ENCODE measurements around the gene ANXA4.

ANXA4 gene

GRCh38 chr2:69711971-69712370 is 30.0 kb upstream of the ANXA4 start:
- TF ChIP-seq SIN3A (IDR thresholded peaks at IDR 0.05; ENCODE audit: borderline replicate concordance, insufficient read depth, low read length) (no peak), TAF1 (IDR thresholded peaks at IDR 0.05; ENCODE audit: borderline replicate concordance, insufficient read depth, low read length) (no peak), FOXP2 (optimal IDR thresholded peaks at IDR 0.05; ENCODE audit: borderline replicate concordance, extremely low read depth, extremely low read length, insufficient read depth) (no peak), POLR2AphosphoS5 (IDR thresholded peaks at IDR 0.05; ENCODE audit: low read depth, low read length) (no peak)
- TF ChIP-seq, protein P1, sequence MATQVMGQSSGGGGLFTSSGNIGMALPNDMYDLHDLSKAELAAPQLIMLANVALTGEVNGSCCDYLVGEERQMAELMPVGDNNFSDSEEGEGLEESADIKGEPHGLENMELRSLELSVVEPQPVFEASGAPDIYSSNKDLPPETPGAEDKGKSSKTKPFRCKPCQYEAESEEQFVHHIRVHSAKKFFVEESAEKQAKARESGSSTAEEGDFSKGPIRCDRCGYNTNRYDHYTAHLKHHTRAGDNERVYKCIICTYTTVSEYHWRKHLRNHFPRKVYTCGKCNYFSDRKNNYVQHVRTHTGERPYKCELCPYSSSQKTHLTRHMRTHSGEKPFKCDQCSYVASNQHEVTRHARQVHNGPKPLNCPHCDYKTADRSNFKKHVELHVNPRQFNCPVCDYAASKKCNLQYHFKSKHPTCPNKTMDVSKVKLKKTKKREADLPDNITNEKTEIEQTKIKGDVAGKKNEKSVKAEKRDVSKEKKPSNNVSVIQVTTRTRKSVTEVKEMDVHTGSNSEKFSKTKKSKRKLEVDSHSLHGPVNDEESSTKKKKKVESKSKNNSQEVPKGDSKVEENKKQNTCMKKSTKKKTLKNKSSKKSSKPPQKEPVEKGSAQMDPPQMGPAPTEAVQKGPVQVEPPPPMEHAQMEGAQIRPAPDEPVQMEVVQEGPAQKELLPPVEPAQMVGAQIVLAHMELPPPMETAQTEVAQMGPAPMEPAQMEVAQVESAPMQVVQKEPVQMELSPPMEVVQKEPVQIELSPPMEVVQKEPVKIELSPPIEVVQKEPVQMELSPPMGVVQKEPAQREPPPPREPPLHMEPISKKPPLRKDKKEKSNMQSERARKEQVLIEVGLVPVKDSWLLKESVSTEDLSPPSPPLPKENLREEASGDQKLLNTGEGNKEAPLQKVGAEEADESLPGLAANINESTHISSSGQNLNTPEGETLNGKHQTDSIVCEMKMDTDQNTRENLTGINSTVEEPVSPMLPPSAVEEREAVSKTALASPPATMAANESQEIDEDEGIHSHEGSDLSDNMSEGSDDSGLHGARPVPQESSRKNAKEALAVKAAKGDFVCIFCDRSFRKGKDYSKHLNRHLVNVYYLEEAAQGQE (IDR thresholded peaks at IDR 0.05; ENCODE audit: insufficient read depth in 1 of 2, low read depth in 2 of 2, low read length in 2 of 2) = no peak

GRCh38 chr2:69714024-69714423 is 27.9 kb upstream of the ANXA4 start:
- no peak for TF ChIP-seq SIN3A (IDR thresholded peaks at IDR 0.05; ENCODE audit: borderline replicate concordance, insufficient read depth, low read length)

GRCh38 chr2:69715964-69716363 is 26.0 kb upstream of the ANXA4 start:
- TF ChIP-seq POLR2AphosphoS5 (IDR thresholded peaks at IDR 0.05; ENCODE audit: low read depth, low read length) (no peak), FOXP2 (optimal IDR thresholded peaks at IDR 0.05; ENCODE audit: borderline replicate concordance, extremely low read depth, extremely low read length, insufficient read depth) (no peak), TAF1 (IDR thresholded peaks at IDR 0.05; ENCODE audit: borderline replicate concordance, insufficient read depth, low read length) (no peak), SIN3A (IDR thresholded peaks at IDR 0.05; ENCODE audit: borderline replicate concordance, insufficient read depth, low read length) (no peak)
- TF ChIP-seq, protein P1 (IDR thresholded peaks at IDR 0.05; ENCODE audit: insufficient read depth in 1 of 2, low read depth in 2 of 2, low read length in 2 of 2) = no peak

- TF ChIP-seq POLR2AphosphoS5 (IDR thresholded peaks at IDR 0.05; ENCODE audit: low read depth, low read length) (no peak), FOXP2 (optimal IDR thresholded peaks at IDR 0.05; ENCODE audit: borderline replicate concordance, extremely low read depth, extremely low read length, insufficient read depth) (no peak), SIN3A (IDR thresholded peaks at IDR 0.05; ENCODE audit: borderline replicate concordance, insufficient read depth, low read length) (no peak)
These were observed 25.3 kb upstream of the ANXA4 start for GRCh38 chr2:69716555-69717120.

DNA sequence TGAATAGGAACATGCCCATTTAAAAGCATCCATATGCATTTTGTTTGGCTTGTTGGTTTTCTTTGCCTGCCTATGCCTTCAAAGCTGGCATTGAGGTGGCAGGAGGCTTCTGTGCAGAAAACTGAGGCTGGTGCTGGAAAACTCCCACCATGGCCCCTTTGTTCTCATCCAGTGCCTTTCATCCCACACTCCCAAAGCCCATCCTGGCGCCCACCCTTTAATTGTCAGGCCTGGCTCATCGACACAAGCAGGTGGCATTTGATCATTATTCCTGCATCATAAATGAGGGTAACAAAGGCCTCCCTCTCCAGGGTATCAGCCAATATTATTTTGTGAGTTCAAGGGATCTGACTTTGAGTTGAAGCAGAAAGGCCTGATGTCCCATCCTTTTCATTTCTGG is 24.7 kb upstream of the ANXA4 start:
- no peak for TF ChIP-seq POLR2AphosphoS5 (IDR thresholded peaks at IDR 0.05; ENCODE audit: low read depth, low read length)
- no peak for TF ChIP-seq TAF1 (IDR thresholded peaks at IDR 0.05; ENCODE audit: borderline replicate concordance, insufficient read depth, low read length)
- TF ChIP-seq SIN3A (IDR thresholded peaks at IDR 0.05; ENCODE audit: borderline replicate concordance, insufficient read depth, low read length) = no peak
- TF ChIP-seq FOXP2 (optimal IDR thresholded peaks at IDR 0.05; ENCODE audit: borderline replicate concordance, extremely low read depth, extremely low read length, insufficient read depth) = no peak
- TF ChIP-seq, protein P1 (IDR thresholded peaks at IDR 0.05; ENCODE audit: insufficient read depth in 1 of 2, low read depth in 2 of 2, low read length in 2 of 2) = no peak

- no peak for TF ChIP-seq POLR2AphosphoS5 (IDR thresholded peaks at IDR 0.05; ENCODE audit: low read depth, low read length)
- no peak for TF ChIP-seq FOXP2 (optimal IDR thresholded peaks at IDR 0.05; ENCODE audit: borderline replicate concordance, extremely low read depth, extremely low read length, insufficient read depth)
- TF ChIP-seq SIN3A (IDR thresholded peaks at IDR 0.05; ENCODE audit: borderline replicate concordance, insufficient read depth, low read length) = no peak
- no peak for TF ChIP-seq TAF1 (IDR thresholded peaks at IDR 0.05; ENCODE audit: borderline replicate concordance, insufficient read depth, low read length)
- TF ChIP-seq, protein P1 (IDR thresholded peaks at IDR 0.05; ENCODE audit: insufficient read depth in 1 of 2, low read depth in 2 of 2, low read length in 2 of 2) = no peak
These were observed 24.1 kb upstream of the ANXA4 start for GRCh38 chr2:69717861-69718273.

All from PFSK-1 (cell line).